Measurements from ENCODE around the gene TMEM140.

Gene TMEM140

DNA sequence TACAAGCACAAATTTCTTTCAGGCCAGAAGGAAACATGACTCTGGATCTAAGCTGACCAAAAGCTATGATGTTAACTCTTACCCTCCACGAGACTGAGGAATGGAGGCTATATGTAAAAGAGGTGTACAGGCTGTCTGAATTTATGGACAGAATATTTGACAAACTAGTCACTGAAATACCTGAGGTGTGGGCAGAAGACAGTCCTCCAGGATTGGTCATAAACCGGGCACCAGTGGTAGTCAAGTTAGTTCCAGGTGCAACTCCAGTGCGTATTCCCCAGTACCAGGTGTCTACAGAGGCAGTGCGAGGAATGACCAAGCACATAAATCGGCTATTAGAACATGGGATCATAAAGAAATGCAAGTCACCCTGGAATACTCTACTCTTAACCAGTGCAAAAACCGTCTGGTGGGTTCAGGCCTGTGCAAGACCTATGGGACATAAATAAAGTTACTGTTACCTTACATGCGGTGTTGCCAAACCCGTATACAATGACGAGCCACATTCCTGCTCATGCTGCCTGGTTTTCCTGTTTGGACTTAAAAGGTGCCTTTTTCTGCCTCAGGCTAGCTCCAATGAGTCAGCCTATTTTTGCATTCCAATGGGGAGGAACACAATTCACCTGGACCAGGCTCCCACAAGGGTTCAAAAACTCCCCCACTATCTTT is 29.3 kb downstream of the TMEM140 start:
- DNase-seq = no peak

DNA sequence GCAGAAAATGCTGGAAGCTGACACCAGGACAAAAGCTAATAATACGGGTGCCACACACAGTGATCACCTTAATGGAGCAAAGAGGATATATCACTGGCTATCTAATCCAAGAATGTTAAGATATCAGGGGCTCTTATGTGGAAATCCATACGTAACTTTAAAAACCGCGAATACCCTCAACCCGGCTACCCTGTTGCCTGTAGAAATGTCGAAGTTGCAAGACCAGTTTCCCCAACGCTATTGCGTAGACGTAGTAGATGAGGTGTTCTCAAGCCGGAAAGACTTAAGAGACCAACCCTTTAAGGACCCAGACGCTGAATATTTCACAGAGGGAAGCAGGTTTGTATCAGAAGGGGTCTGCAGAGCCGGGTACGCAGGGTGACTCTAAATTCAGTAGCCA is 30.5 kb downstream of the TMEM140 start:
- DNase-seq = no peak

DNA sequence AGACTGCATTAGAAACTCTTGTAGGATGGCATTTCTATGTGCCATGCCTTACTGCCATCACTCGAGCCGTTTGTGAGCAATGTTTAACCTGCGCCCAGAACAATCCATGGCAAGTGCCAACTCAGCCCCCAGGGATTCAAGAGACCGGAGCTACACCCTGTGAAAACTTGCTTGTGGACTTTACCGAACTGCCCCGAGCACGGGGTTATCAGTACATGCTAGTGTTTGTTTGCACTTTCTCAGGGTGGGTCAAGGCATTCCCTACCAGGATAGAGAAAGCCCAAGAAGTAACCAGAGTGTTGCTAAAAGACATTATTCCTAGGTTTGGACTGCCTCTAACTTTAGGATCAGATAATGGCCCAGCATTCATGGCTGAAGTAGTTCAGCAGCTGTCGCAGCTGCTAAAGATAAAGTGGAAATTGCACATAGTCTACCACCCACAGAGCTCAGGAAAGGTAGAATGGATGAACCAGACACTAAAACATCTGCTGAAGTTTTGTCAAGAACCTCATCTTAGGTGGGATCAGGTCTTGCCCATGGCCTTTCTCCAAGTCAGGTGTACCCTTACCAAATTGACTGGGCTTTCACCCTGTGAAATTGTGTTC is 31.6 kb downstream of the TMEM140 start:
- no peak for DNase-seq

DNA sequence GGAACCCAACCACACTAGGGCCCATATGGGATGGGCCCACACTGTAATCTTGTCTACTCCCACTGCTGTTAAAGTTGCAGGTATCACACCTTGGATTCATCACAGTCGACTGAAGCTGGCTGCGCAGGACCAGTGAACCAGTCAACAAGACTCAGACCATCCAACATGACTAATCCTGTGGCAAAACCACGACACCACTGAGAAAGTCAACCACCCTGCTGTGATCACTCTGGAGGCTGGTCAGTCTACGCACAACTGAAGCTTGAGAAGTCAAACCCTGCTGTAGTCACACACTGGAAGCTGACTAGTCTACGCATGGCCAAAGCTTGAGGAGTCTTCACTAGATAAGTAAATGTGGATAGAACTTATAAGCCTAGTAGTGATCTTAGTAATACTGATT is 32.2 kb downstream of the TMEM140 start:
- DNase-seq = no peak

DNA sequence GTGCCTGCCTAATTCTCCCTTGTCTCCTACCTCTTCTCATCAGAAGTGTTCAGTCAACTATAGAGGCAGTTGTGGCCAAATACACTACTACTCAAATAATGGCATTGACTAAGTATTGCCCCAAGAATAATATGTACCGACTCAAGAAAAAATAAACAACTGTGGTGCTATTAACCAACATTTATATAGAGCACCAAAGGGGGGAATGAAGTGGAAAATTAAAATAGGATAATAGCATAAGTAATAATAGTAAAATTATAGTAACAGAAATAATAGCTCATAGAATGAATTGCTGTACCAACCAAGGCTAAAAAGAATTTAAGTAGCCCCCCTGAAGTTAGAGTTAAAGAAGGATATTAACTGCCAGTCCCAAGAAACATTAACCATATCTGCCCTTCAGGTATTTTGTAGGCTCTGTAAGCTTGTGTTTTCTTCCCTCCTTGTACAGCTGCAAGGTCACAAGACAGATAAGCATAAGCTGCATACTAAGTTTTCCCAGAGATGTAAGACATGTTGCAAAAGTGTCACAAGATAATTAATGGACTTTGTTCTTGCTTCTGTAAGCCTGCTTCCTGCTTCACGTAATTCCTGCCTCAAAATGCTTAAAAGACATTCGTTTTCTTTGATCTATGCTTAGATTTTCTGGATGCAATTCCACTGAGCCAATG is 33.5 kb downstream of the TMEM140 start:
- DNase-seq = no peak

DNA sequence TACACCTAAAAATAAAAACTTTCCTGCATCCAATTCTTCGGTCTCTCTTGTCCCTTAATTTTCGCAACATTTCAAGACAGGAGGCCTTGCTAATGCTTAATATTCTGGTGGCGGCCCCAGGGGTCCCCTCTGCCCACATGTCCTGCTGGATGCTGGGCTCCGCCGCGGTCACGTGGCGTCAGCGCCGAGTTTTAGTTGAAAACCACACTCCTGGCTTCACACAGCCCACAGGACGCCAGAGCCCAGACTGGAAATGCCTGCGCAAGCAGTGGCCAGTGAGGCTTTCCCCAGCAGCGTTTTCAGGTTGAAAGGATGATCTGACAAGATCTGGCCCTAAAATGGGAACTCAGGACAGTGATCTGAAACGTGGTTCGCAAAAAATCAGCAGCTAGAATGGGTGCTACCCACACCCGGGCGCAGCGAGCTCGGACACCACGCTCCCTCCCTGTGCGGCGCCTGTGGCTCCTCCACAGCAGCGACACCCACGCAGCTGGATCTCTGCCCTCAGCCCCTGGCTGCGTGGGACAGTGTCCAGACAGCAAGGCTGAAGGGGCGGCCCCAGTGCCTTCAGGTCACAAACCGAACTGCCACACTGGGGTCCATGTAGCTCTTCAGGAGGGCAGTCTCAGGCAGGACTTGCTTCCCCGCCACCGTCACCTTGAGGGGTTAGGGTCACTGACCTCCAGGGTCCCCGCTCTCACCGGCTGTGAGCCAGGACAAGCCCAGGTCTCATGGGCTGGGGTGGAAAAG is 34.2 kb downstream of the TMEM140 start:
- DNase-seq = no peak

DNA sequence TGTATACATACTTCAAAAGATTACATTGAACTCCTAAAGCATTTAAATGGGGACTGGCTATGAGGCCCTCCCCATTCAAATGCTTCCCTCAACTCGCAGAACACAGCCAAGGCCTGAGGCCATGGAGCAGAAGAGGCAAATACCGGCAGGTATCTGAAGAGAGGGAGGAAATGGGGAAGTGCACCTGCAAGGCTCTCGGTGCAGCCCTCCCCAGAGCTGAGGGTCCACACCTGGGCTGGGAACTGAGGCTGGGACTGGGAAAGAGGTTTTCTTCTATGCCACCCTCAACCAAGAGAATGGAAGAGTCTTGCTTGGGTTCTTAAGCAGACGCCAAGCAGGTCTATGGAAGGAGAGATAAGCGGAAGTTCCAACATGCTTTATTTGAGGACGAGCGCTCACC is 35.6 kb downstream of the TMEM140 start:
- DNase-seq = no peak

DNA sequence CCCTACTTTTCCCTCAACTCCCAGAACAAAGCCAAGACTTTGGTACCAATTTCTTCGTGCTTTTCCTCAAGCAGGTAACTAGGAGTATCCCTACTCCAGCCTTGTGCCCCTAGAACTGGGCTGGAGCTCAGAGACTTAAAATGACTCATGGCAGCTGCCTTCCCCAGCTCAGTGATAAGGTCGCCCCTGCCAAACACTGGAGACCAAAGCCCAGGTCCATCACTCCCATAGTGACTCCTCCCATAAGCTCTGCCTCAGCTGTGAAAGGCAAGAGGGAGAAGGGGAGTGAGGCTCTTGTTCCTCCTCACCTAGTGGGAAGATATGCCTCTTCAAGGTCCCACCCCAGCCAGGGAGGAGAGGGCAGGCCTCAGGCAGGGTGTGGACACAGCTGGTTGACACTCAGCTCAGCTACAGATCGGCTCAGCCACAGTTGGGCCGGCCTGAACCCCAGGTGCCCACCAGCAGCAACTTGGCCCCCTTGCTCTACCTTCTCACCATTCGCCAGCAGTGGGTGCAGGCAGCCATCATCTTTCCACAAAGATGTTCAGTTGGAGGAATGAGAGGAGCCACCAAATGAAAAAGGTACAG is 36.5 kb downstream of the TMEM140 start:
- DNase-seq = no peak

DNA sequence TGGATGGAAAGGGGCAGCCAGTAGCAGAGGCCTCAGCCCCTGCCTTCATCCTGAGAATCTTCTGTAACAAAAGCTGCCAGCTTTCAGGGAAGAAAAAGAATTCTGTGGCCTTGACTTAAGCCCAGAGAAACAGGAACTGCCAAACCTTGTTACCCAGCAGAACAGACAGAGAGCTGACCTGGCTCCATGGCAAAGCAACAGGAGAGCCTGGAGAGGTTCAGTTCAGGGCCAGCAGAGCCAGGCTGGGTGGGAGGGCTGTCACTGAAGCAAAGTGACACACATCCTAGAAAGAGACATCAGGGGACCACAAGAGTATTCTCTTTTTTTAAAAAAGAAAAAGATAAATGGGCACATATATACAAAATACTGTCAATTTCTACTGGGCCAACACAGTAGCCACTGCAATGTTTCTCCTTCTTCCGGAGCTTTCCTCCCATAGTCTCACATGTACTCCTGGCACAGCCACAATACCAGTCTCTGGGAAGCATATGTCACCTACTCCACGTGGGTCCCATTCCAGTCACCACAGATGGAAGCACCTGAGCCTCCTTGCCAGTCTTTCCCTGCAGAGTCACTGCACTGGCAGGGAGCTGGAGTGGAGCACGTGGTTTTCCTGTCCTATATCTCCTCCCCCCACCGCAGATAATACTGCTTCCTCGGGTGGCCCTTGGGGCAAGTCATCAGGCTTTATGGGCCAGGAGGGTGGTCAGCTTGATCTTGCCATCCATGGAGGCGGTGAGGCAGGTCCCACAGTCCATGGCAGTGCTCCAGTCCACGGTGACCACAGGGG is 37.8 kb downstream of the TMEM140 start:
- DNase-seq = no peak

DNA sequence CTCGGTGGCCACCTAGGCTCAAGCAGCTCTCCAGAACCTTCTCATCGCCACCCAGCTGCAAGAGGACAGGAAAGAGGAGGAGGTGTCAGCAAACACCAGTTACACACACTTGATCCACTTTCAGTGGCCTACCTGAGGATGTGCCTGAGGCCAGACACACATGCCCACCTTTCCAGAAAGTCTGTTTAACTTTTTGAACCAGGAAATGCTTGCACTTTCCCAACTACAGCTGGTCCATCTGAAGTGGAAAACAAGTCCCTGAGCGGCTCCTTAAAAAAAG is 38.3 kb downstream of the TMEM140 start:
- no peak for DNase-seq

DNA sequence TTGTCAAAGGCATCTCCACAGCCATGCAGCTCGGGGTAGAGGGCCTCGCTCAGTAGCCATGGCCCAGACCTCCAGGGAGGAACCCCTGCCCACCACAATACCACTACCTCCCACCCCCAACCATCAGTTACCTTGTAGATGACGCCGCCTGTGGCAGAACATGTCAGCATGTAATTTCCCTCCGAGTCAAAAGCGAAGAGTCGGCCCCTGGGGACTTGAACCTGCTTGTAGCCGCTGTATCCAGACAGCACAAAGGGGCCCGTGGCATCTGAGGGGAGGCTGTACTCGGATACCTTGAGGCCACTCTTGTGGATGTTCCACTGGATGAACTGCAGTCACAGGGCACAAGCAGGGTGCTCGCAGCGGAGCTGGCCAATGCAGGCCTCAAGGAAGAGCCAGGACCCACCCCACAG is 39.0 kb downstream of the TMEM140 start:
- DNase-seq = no peak

DNA sequence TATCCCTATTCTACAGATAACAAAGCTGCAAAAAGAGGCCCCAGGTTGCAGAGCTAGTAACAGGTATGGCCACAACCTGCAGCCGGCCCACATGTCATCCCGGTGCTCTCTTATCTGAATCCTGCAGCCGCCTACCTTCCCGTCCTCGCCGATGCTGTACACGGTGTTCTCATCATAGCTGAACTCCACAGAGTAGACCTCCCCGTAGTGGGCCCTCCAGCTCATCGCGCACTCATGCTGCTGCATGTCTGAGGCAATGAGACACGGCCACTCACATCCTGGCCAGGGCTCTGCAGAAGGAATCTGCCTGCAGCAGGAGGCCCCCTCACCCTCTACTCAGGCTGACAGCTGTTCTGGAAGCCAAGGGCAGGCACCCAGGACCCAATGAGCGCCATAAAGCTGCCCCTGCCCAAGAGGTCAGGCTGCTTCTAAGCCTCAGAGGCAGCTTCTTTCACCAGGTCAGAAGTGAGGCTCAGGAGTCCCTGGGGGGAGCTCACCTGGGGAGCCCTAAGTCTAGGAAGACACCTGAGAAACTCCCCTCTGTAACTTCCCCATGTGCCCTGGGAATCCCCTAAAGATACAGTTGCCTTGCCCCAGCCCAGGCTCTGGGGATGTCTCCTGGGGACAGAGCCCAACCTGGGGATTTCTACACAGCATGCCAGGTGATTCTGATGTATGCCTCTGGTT is 40.6 kb downstream of the TMEM140 start:
- DNase-seq = no peak

DNA sequence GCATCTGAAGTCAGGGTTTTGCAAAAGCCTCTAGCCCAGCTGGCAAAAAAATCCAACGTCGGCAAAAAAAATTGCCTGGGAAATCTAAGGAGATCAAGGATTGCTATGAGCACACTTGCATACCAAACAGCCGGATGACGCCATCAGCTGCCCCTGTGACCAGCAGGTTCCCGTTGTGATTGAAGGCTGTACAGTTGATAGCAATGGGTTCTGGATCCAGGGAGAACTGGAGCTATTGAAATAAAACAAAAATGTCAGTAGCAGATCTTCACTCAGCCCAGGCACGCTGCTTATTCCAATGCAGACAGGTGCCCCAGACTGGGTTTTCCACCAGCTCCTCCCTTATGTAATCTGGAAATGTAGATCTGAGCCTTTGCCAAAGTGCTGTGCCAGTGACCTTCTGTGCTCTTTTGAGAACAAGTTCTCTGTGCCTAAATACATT is 41.4 kb downstream of the TMEM140 start:
- no peak for DNase-seq

DNA sequence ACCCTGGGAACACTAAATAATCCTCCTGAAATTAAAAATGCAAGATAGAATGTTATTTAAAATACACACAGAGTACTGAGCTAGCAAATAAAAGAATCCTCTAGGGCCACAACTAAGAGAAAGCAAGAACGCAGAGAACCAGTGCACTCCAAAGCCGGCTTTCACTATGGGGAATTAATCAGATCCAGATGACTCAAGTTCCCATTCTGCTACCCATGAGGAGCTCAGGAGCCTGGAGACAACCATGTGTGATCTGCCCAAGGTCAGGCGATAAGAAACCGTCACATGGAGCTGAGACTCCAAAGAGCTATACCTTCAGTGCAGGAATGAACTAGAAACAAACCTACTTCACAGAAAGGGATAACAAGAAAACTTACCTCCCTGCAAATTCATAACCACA is 42.1 kb downstream of the TMEM140 start:
- DNase-seq = no peak

DNA sequence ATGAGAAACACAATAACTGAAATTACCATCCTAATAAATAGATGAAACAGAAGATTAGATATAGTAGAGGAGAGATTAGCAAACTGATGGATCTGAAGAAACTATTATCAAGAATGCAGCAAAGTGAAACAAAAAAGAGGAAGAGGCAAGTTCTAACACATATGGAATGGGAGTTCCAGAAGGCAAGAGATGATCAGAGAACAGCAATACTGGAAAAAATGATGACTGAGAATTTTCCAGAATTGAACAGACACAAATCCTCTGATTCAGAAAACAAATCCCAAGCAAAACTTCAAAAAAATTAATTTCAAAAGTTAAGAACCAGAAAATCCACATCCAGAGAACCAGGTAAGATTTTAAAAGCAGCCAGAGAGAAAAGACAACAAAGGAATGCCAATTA is 42.8 kb downstream of the TMEM140 start:
- no peak for DNase-seq

DNA sequence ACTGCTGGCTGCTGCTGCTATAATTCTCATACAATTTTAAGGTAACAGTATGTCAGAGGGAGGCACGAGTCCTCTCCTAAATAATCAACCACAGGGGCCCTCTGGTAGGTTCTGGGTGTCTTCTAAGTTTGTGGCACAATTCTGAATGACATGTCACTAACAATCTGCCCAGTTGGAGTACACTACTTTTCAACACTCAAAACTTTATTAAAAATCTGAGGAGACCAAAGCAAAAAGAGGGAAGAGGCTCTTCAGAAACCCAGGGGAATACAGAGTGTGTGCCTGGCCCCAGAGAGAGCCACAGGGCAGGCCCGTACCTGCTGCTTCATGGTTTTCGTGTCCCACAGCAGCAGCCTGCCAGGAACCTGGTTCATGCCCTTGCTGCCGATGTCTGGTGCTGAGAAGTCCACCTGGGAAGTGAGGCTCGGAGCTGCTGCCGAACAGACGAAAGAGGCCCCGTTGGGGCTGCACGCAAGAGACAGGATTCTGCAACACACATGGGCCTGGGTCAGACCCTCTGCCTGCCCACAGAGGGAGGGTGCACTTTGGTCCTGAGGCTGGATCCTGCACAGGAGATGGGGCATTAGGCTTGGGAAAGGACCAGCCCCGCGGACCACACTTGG is 45.2 kb downstream of the TMEM140 start:
- no peak for DNase-seq

DNA sequence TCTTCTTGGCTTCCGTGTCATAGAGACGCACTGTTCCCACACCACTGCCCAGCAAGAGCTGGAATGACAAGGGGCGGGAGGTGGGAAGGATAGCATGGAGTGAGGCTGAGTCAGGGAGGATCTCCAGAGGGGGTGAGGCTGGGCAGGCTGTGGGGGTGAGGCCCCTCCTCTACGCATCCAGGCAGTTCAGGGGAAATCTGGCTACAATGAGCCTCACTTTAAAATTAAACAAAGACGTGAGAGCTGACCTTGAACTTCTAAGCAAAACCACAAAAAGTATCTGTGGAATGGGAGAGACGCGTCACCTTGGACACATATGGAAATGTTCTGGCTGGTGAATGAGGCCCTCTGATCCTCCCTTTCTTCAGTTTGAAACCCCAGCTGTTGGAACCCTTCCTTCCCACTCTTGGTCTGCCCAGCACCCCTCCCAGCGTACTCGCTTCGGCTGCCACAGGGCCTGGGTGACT is 45.8 kb downstream of the TMEM140 start:
- no peak for DNase-seq

DNA sequence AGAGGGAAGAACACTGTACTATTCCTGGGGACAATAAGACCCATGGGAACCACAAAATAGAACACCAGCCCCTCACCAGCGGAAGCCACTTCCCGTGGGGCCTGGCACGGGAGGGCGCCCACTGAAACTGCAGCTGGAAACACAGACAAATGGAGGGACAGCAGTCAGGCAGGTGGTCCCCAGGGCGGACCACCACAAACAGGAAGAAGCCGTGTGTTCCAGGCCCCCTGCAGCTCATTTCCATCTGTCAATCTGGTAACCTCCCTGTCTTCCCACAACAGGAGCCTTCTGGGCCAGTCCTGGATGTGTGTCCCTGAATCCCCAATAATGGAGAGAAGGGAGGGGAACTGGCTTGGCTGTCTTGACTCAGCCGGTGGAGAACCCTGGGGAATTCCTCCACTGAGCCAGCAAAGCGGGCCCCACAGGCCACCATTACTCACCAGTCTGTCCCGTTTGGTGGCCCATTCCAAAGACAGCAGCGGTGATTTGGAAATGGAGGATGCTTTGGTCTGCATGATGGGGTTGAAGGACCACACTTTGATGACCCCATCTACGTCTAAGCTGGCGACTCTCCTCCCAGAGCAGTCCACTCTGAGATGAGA is 46.7 kb downstream of the TMEM140 start:
- DNase-seq = no peak

DNA sequence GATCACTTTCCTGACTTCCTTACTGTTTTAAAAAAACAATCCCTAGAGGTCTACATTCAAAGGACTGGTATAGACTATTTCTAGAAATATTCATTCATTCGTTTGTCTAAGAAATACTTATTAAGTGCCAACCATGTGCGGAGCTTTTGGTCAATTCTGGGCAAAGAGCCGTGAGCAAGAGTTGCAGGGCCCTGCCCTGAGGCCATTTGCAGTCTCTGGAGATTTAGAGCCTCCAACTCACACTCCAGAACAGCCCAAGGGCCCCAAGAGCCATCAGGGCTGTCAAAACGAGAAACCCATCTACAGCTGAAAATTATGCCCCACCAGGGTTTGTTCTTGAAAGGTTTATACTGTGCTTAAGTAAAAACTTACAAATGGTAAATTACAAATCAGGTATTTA is 47.3 kb downstream of the TMEM140 start:
- no peak for DNase-seq

DNA sequence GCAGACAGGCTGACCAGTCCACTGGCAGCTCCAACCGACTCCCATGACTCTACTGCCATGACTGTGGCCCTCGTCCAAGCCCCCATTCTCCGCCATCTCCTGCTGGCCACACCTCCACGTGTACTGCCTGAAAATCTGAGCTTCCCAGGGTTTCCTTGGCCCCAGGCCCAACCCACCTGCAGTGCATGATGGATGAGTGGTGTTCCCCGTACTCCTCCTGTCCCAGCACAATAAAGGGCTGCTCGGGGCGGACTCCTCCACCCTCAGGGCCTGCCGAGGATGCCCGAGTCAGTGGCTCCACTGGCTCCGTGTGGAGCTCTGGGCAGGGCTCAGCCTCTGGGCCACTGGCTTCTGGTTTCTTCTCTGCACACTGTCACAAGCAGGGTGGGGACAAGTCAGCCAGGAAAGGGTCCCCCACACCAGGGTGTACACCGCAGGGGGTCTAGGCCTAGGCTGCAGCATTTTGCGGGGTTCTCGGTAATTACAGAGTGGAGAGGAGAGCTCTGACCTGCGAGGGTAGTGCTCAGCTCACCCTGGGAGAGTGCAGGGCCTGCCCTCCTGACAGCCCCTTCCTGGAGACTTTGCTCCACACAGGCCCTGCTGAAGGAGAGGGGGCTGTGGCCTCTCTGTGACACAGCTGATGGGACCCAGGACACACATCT is 48.2 kb downstream of the TMEM140 start:
- DNase-seq = no peak

DNA sequence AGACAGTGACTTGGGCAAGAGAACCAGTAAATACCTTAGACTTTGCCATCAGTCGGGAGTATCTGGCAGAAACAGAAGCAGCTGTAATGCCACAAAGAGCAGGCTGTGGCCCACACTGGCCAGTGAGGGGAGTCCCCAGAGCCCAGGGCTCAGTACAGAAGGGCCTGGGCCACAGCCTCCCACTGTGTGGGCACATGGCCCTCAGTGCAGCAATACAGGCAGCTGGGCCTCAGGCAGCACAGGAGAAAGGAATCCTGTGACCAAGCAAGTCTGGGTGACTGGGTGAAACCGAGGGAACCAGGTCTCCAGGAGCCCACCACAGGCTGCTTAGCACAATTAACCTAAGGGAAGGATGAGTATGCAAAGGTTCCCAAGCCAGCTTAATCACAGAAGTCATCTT is 49.5 kb downstream of the TMEM140 start:
- DNase-seq = no peak
